GM19238 (cell line): Measurements from ENCODE around the gene IRAK4.
"Not testable (repeated sequence)": the region's sequence is repeated elsewhere in the genome, so short reads cannot be mapped to it uniquely, and the experiment has no call there.

Experiments used
- DNase-seq: peaks from one replicate; pipeline ENCODE4 v3.0.0; 2011; ENCODE audit warnings: low spot score; ENCODE audit not compliant: insufficient read length

The IRAK4 gene

GRCh38 chr12:43758728-43759563, at the start of gene IRAK4, which contains the start of gene PUS7L:
Gene IRAK4, plus strand, starts transcription at chr12:43758951. Its CDS starts 9,161 bp downstream, at chr12:43768112.
Gene PUS7L, minus strand, starts transcription at chr12:43758790. Its CDS starts 3,545 bp downstream, at chr12:43755245.
- peak; percentile 71 for DNase-seq

DNA sequence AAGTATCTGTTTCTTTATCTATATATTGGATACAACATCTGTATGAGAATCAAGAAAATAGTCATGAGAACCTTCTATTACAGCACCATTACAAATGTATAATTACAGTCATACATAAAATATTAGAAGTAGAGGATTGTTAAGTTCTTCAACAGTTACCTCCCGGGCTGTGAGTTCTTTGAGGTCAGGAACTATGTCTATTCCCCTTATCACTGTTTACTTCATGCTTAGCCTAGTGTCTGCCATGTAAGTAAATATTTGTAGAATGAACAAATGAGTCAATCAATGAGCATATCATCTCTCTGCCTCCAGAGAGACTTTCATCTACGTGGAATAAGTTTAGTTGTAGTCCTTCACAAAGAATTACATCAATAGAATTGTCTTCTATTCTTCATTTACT, 47.4 kb upstream of the IRAK4 start:
- no peak for DNase-seq

DNA sequence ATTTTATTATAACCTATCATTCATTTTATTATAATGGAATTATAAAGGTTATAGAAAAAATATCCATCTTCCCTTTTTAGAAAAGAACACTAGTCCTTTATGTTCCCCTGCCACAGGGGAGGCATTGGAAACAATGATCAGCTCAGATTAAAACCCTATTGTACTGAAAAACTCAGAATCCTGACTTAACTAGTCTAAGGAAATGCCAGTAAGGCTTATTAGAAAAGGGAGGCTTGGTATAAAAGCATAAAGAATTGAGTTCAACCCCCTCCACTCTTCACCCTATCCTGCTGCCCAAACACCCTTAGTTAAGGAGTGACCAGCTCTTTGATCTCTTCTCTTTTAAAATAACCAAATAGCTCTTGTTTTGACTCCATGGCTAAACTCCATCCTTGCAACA, 36.1 kb upstream of the IRAK4 start:
- no peak for DNase-seq

DNA sequence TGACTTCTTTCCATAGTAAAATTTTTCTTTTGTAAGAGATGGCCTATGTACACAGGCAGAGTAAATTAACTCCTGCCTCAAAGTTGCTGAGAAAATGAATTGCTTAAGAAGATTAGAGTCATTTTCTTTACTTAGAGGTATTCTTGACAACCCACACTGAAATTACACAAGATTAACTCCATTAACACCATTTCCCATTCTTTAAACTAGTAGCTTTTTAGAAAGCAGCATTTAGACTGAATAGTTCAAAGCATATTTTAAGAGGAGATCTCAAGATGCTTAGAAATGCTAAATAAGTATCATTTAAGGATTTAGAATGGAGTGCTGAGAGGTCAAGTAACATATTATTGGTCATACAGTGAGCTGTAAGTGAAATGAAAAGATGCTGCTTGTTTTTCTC, 35.6 kb upstream of the IRAK4 start:
- DNase-seq: no peak

- DNase-seq: no peak
Measured at GRCh38 chr12:43728117-43728516, 30.6 kb upstream of the IRAK4 start.

DNA sequence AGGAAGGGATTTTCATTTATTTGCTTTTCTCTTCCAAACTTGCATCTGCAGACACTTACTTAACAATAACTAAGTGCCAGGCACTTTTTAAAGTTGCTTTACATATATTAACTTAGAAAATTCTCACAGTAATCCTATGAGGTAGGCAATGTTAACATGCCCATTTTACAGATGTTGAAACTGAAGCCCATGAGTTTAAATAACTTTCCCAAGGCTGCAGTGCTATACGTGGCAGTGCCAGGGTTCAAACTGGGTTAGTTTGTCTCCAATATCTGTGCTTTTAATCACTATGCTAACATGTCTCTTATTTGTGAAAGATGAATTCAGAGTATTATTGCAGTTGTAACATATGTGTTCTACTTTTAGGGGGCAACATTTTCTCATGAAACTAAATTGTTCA, 30.1 kb upstream of the IRAK4 start:
- no peak for DNase-seq

DNA sequence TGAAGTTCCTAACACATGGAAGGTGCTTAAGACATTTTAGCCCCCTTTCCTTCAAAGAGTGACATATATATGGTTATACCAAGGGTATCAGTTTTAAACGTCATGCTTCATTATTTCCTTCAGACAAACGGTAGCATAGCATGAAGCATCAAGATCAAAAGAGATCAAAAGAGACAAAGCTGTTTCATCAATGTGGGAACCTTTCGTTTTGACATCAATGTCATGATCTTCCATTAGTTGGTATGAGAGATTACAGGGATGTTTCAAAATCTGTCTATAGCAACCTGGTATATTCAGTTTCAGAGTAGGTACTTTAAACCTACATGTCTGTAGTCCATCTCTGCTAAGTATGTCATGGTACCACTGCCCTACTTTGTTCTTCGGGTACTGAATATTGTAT, 28.5 kb upstream of the IRAK4 start:
- no peak for DNase-seq

DNA sequence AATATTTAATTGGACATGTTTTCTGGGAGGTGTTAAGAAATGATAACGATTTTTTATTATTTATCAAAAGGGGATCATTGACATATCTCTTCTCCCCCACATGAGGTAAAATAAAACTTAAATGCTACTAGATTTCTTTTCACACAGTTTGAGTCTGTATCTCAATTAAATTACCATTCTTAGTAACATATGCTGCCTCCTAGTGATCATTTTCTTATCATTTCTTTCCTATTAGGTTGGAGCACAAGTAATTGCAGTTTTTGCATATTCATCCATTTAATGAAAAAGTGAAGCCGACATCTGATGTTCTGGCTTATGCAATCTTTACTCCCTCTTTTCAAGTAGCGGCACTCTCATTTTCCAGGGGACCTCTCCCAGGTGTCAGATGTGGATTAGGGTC, 25.1 kb upstream of the IRAK4 start:
- no peak for DNase-seq

DNA sequence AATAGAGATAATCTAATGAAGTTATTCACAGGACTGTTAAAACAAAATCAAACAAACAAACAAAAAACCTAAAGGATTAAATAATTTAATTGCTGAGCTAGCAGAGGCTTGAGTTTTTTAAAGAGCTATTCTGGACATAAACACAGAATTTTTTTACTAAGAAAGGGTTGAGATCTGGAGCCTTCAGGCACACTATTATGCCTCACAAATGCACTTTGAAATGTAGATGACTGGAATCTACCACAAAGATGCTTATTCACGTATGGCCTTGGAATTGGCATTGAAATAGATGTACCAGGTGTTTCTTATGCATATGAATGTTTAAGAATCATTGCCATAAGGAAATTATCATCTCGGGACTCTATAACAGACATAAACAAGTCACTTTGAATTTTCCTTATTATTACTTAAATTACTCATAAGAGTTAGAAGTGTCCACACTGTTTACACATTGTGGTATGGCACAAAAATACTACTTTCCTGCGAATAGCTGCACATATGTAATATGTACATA, 21.8 kb upstream of the IRAK4 start:
- DNase-seq: no peak

GRCh38 chr12:43737646-43738045, 21.1 kb upstream of the IRAK4 start:
- DNase-seq: no peak

GRCh38 chr12:43740511-43741100, 18.1 kb upstream of the IRAK4 start:
- DNase-seq: no peak

- no peak for DNase-seq
Measured at GRCh38 chr12:43742106-43742505, 16.6 kb upstream of the IRAK4 start.

- DNase-seq: no peak
Measured at GRCh38 chr12:43744826-43745225, 13.9 kb upstream of the IRAK4 start.

DNA sequence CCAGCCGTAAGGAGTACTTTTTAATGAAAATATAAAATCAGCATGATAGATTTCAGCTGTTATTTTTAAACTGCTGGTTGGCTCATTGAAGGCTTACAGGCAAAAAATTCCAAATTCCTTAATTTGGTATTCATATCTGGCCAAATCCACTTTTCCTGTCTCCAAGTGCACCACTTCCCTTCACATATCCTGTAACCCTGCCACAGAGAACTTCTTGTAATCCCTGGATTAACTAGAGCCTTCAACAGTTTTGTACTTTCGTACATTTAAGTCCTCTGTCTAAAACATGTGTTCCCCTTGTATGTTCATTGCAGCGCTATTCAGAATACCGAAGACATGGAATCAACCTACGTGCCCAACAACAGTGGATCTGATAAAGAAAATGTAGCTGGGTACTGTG, 9.7 kb upstream of the IRAK4 start:
- no peak for DNase-seq

DNA sequence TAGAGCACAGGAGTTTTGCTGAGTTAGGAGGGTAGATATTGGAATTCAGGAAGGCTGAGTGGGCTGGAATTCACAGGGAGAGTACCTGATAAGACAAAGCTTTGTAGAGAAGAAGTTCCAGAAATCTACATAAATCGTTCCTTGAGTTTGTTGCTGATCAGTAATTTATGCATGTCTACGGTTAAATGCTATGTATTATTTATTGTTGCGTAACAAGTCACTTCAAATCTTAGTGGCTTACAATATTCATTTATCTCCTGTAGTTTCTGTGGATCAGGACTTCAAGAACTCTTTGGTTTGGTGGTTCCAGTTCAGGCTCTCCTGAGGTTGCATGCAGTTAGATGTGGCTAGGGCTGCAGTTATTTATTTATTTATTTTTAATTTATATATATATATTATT, 7.9 kb upstream of the IRAK4 start:
- no peak for DNase-seq

GRCh38 chr12:43751360-43751759, 7.4 kb upstream of the IRAK4 start:
- DNase-seq: not testable (repeated sequence)

GRCh38 chr12:43754015-43754414, 4.7 kb upstream of the IRAK4 start:
- no peak for DNase-seq

DNA sequence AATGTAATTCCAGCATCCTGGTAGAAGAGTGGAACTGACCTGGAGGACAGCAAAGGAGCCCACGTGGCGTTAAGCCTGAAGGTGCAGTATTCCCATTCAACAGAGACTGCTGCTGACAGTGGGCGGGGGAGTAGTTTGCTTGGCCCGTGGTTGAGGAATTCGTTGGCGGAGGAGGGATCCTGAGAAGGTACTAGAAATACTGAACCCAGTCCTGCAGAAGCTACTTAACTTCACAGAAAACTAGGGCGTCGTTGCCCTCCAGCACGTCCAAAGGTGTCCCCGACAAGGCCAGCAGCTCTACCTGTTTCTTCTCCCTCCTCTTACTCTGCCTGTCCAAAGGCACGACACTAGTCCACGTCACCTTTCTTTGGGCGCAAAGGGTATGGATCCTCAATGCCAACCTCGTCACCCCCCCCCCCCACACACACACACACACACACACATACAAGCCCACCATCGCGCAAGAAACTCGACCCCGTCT, 464 bp upstream of the IRAK4 start:
- DNase-seq: peak; percentile 5

DNA sequence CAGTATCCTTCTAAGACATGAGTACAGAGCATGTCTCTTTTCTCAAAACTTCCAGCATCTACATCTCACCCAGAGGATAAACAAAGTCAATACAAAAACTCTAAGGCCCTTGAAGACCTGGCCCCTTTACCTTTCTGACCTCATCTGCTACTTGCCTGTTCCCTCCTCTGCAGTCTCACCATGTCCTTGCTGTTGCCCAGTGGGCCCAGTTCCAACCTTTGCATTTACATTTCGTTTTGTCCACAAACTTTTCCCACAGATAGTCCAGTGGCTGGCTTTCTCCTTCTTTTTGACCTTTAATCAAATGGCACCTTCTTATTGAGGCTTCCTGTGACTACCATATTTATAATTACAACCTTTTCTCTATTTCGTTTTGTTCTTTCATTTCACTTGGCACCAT, 1.6 kb downstream of the IRAK4 start:
- no peak for DNase-seq

DNA sequence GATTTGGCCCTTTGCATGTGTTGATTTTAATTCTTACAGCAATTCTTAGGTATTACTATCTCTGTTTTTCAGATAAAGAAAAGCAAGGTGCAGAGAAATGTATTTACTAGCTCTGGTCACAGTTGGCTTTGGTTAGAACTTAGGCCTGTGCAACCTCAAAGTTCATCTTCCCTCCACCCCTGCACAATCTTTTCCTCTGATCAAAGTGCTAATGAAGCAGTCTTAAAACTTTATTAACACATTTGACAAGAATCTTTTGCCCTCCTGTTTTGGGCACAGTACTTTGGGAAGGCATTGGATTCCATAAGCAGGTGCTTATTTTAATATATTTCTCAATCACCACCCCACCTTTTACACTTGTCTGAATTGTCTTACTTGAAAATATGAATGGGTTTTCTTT, 2.7 kb downstream of the IRAK4 start:
- DNase-seq: no peak

GRCh38 chr12:43762596-43762995, 3.8 kb downstream of the IRAK4 start:
- DNase-seq: no peak

- DNase-seq: no peak
Measured at GRCh38 chr12:43763769-43764168, 5.0 kb downstream of the IRAK4 start.

DNA sequence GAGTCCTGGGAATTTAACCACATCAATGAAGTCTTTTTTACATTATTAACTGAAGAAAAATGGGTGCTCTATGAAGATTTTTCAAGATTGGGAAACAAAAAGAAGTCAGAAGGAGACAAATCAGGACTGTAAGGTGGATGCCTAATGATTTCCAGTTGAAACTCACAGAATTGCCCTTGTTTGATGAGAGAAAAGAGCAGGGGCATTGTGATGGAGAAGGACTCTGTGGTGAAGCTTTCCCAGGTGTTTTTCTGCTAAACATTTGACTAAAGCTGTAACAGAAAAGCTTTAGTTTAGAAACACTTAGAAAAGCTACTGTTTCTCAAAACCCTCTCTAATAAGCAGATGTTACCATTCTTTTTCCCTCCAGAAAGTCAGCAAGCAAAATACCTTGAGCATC, 5.8 kb downstream of the IRAK4 start:
- no peak for DNase-seq
